HG03060 (cell line): ENCODE data around the gene HDAC11.

Experiments used
- ATAC-seq: cut with Tn5 transposase; IDR thresholded peaks from one replicate; pipeline ENCODE4 v1.9.1; 2021; ENCODE audit warnings: low read depth, moderate number of reproducible peaks; ENCODE audit not compliant: unreplicated experiment

The HDAC11 gene

GRCh38 chr3:13552857-13553652, 72.9 kb downstream of the HDAC11 start:
- ATAC-seq = no peak

- ATAC-seq = no peak
Observed at GRCh38 chr3:13553686-13554085, 73.6 kb downstream of the HDAC11 start.

- no peak for ATAC-seq
Observed at GRCh38 chr3:13555753-13556152, 75.6 kb downstream of the HDAC11 start.
